HG03575 (cell line): Measurements from ENCODE around the gene TIMM50.
A peak's percentile ranks its signal among the peaks of the same experiment; 100 is the strongest.
"Not testable (repeated sequence)": the region's sequence is repeated elsewhere in the genome, so short reads cannot be mapped to it uniquely, and the experiment has no call there.

Experiments used
- ATAC-seq: cut with Tn5 transposase; IDR thresholded peaks from one replicate; pipeline ENCODE4 v1.9.1; 2021; ENCODE audit not compliant: unreplicated experiment, insufficient number of reproducible peaks, low FRiP score; ENCODE audit errors: extremely low read depth

TIMM50 gene

GRCh38 chr19:39480337-39481228, at the start of gene TIMM50:
TSS of gene TIMM50 (plus strand) at chr19:39480838. CDS start at chr19:39480854, 16 bp downstream.
- no peak for ATAC-seq

DNA sequence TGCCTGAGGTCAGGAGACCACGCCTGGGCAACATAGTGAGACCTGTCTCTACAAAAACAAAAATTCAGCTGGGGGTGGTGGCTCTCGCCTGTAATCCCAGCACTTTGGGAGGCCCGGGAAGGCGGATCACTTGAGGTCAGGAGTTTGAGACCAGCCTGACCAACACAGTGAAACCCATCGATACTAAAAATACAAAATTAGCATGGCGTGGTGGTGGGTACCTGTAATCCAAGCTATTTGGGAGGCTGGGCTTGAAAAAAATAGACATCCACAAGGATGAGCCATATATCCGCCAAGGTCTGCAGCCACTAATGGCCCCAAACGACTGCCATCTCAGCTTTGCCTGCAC, 48.0 kb upstream of the TIMM50 start:
- no peak for ATAC-seq

DNA sequence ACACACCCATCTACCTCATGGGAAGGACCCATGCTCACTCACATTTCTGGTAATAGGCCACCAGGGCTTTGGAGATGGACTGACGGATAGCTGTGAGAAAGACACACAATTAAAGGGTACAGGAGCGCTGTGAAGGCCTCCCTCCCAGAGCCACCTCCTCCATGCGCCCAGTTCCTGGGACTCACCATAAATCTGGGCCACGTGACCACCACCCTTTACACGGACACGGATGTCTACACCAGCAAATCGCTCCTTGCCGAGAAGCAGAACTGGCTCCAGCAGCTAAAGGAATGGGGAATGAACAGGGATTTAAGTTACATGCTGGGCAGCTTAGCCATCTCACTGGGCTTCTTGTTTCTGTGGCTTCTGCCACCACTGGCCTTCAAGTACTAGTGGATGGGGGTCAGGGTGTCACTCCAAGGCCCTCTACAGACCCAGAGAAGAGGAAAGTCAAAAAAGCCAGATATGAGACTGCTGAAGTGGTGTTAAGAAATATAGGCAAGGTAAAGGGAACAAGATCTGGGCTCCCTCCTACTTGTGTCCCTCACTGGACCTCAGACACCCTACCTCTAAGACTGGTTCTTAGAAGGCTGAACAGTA, 47.1 kb upstream of the TIMM50 start:
- ATAC-seq = no peak

GRCh38 chr19:39434123-39435076, 46.2 kb upstream of the TIMM50 start:
- ATAC-seq = no peak

GRCh38 chr19:39435499-39436349, 44.9 kb upstream of the TIMM50 start, which contains the start of gene RPS16:
TSS of gene RPS16 (minus strand) at chr19:39435949. CDS start at chr19:39435895, 54 bp downstream.
- no peak for ATAC-seq

GRCh38 chr19:39436350-39436716, 44.3 kb upstream of the TIMM50 start:
- no peak for ATAC-seq

- ATAC-seq = no peak
Measured at GRCh38 chr19:39438270-39438934, 42.2 kb upstream of the TIMM50 start.

DNA sequence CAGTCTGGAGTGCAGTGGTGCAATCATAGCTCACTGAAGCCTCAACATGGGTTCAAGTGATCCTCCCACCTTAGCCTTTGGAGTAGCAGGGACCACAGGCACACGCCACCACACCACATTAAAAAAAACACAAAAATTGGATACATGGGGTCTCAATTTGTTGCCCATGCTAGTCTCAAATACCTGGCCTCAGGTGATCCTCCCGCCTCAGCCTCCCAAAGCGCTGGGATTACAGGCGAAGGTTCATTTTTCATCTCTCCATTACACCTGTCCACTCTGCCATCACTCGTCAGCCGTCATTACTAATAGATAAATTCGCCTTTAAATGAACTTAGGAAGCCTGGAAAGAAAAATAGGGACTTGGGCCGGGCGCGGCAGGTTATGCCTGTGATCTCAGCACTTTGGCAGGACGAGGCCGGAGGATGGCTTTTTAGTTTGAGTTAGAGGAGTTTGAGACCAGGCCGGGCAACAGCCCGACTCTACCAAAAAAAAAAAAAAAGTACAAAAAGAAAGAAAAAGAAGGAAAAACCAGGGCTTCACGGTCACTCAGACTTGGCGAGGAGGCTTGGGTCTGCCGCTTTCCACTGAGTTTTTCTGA, 35.9 kb upstream of the TIMM50 start:
- no peak for ATAC-seq

DNA sequence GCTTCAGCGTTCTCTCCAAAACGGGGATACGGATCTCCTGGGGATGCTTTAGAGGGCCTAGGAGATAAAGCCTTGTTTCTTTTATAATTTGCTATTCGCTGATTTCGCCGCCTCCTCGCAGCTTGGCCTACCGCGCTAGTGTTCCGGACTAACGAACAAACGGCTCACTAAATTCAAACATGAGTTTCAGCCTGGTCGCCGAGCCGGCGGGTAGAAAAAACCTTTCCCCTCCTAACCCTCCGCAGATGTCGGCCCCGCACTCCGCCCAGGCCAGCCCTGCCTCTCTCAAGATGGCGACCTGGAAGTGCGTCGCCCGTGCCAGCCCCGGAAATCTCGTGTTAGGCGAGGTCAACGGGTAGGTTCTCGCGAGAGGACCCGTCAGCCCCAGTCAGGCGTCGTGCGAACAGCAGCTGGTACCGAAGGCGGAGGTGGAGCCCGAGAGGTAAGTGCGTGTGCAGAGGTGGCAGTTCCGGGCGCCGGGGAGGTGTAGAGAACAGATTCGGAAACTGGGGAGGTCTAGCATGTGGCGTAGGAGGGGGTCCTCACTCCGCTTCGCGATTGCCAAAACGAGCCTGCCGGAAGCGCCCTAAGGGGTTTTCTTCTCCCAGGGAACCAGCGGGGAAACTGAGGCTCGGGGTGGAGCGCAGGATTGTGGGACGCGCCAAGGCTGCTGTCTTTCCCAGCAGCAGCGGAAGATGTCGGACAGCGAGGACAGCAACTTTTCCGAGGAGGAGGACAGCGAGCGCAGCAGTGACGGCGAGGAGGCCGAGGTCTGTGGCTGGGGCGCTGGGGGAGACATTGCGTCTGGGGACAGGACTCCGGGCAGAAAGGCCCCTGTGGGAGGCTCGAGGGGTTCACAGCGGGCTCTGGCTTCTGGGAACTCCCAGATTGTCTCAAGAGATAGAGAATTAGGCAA, 35.2 kb upstream of the TIMM50 start, which contains the start of gene SUPT5H:
Gene SUPT5H (plus strand): TSS at position 387 of the 916 bp plus-strand sequence. CDS start 309 bp downstream, at position 696.
- peak; percentile 51 for ATAC-seq

GRCh38 chr19:39446365-39447084, 34.1 kb upstream of the TIMM50 start:
- no peak for ATAC-seq

DNA sequence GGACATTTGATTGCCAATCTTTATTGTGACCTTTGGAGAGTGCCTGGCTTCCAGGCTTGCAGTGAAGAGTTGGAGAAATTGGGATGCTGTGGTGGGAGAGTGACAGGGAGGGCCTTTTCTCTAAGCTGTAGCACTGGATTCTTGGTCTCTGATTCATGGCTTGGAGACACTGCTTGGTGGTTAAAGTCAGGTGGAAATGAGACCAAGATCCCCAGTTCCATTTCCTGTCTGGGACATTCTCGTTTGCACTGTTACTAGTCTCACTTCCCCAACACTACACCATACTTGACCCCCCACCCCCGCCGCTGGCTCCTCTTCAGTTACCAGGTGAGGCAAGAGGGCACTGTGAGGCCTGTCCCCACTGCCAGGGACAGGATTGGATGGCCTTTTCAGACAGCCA, 32.4 kb upstream of the TIMM50 start:
- no peak for ATAC-seq

DNA sequence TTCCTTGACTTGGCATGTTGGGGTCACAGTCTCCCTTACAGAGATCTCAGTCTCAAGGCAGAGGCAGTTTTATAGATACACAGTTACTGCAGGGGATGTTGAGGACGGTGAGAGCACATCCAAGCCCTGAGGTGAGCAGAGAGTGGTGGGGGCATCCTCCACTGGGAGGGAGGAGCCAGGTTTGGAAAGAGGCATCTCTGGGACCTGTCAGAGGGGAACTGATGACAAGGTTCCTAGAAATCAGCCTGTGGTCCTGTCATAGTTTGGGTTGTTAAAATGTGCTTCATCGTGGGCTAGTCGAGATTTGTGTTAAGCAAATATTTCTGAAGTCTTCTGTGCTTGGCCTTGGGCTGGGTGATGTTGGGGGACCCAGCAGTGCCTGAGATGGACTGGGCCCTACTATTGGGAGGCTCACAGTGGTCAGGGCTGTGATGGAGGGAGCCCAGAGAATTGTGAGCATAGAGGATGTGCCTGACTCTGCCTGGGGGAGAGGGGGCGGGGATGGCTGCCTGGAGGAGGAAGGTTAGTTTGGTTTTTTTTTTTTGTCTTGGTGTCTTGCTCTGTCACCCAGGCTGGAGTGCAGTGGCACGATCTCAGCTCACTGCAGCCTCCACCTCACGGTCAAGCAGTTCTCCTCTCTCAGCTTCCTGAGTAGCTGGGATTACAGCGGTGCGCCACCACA, 31.4 kb upstream of the TIMM50 start:
- ATAC-seq = no peak

DNA sequence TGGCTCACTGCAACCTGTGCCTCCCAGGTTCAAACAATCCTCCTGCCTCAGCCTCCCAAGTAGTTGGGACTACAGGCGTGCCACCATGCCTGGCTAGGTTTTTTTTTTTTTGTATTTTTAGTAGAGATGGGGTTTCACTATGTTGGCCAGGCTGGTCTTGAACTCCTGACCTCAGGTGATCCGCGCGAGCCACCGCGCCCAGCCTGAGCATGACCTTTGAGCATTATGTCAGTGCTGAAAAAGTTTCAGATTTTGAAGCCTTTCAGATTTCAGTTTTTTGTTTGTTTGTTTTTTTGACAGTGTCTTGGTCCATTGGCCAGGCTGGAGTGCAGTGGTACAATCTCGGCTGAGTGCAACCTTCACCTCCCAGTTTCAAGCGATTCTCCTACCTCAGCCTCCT, 29.4 kb upstream of the TIMM50 start:
- not testable (repeated sequence) for ATAC-seq

GRCh38 chr19:39463403-39463802, 17.2 kb upstream of the TIMM50 start:
- ATAC-seq = no peak

GRCh38 chr19:39465956-39466747, 14.5 kb upstream of the TIMM50 start:
- no peak for ATAC-seq
